NCI-H2196 (cell line): ENCODE data around the gene EFNA1.

ENCODE experiments used
- DNase-seq: peaks from one replicate; lab custom pipeline; 2025; ENCODE audit not compliant: unreplicated experiment; lab: John Stamatoyannopoulos, UW

The EFNA1 gene, protein sequence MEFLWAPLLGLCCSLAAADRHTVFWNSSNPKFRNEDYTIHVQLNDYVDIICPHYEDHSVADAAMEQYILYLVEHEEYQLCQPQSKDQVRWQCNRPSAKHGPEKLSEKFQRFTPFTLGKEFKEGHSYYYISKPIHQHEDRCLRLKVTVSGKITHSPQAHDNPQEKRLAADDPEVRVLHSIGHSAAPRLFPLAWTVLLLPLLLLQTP

DNA sequence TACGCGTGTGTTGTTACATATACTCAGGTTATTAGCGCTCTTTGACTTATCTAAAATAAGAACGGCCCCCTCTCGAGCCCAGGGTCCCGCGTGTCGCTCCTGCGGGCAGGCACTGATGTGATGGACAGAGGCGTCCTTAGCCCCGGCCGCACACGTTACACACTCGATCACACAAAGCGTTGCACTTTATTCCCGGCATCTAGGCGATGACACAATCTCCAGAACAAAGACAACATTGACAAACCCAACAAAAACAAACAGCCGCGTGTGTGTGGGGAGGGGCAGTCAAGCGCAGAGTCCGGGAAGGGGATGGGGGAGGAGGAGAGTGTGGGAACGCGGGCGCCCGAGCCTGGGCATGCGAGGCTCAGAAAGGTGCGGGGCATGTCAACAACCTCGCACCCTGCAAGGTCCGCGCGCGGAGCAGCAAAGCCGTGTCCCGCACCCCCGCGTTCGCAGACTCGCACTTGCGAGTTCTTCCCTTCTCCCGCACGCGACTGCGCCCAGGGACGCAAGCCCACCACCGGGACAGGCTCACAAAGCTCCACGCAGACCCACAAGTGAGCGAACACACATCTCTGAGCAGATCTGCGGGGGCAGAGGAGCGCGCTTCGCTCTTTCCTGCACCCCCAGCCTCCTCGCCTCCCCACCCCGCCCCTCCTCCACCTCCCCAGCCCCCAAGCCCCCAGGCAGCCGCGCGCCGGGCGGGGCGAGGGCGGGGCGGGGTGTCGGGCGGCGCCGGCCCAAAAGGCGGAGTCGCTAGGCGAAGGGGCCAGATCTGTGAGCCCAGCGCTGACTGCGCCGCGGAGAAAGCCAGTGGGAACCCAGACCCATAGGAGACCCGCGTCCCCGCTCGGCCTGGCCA, at the start of gene EFNA1:
TSS of gene EFNA1 (plus strand) at position 772 of the 862 bp plus-strand sequence. CDS start 102 bp downstream, outside the sequence.
- peak; percentile 72 for DNase-seq

DNA sequence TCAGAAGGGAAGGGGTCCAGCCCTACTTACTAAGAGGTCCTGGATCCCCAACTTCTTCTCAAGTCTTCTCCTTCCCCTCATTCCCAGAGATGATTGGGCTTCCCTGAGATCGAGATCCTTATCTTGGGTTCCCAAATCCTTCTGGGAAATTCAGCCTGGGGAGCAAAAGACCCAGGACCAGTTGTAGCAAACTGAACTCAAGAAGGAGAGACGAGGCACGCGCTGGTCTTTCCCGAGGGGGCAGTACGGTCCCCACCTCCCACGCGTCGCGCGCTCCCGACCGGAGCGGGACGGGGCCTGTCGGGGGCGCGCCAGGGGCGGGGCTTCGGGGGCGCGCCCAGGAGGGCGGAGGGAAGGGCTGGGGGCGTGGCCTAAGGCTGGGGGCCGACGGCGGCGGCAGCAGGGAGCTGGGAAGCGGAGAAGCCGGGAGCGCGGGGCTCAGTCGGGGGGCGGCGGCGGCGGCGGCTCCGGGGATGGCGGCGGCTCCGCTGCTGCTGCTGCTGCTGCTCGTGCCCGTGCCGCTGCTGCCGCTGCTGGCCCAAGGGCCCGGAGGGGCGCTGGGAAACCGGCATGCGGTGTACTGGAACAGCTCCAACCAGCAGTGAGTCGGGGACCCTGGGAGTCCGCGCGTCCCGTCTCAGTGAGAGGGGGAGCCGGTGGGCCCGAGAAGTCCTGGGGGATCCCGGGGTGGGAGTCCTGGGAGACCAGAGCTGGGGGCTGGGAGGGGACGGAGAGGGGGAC, 49.0 kb upstream of the EFNA1 start, which contains the start of gene EFNA3:
TSS of gene EFNA3 (plus strand) at position 369 of the 741 bp plus-strand sequence. CDS start at position 474, 105 bp downstream.
- DNase-seq = peak; percentile 77

DNA sequence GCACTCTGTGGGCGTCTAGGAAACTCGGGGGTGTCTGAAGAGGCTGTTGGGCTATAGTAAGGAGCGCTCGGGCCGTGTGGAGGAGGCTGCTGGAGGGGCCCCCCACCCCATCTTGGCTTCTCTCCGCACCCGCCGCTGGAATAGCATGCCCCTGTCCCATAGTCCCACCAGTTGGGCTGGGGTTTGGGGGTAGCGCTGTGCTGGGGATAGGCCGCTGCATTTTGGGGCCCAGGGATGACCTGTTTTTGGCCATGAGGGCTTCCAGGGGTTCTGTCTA, 48.5 kb upstream of the EFNA1 start:
- no peak for DNase-seq

DNA sequence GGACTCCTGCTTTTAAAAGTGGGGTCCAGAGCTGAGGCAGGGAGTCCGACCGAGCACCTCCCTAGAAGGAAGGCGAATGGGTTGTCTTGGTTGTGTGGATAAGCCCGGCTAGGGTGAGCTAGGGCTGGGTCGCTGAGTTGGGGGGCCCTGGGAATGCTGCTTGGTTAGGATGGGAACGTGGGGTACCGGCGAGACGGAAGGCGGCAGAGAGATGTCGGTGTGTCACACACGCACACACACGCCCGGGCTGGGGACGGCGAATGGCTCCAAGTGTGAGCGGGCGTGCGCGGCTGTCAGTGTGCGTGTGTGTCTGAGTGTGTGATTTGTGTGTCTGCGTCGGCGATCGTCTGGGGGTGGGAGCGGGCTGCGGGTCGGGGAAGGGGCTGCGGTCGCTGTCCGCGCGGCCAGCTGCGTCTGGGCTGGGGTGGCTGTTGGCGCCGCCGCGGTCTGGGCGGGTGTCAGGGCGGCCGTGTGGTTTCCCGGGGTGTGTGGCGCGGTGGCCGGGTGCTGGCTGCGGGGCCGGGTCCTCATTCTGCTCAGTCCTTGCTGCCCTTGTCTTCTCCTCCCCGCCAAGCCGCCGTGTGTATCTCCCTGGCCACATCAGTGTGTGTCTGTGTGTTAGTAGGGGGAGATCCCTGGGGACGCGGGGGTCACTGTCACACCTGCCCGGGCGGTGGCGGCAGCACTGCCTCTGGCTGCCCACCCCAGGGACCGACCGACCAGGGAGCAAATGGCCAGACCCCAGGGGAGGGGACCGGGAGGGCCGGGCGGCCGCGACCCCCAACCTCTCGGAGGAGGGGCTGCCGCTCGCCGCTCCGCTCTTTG, 48.0 kb upstream of the EFNA1 start:
- DNase-seq = no peak

DNA sequence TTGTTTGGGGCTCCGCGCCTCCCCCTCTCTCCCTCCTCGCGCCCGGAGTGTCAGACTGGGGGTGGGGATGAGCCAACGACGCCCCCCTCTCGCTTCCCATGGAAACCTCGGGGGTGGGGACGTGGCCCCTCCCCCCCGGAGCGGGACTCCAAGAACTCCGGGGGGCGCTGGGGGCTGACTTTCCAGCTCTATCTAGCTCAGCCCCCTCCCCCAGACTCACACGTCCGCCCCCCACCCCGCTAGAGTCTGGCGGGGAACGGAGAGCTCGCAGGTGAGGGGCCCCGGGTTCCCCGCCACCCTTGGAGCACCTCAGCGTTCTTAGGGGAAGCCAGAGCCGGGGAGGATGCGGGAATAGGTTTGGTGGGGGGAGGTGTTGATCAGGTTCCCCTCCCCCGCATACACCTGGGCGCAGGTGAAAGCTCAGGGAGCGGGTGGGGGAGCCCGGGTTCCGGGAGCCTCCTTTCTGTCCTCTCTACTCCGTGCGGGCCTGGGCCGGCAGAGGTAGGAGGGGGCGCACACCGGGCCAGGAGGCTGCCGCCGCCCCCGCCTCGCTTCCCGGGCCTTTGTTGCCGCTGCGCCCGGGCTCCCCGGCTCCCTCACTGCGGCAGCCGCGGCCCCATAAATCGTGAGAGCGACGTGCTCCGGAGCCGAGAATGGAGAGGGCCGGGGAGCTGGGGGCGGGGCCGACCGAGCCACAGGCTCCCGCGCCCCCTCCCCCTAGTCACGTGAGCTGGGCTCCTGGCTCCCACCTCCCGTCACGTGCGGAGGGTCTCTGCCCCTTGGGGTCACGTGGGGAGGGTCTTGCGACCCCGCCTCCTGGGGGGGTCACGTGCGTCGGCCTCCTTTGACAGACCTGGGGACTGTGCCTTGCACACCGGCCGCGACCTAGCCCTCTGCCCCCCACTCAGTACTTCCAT, 47.1 kb upstream of the EFNA1 start:
- DNase-seq = peak; percentile 91

DNA sequence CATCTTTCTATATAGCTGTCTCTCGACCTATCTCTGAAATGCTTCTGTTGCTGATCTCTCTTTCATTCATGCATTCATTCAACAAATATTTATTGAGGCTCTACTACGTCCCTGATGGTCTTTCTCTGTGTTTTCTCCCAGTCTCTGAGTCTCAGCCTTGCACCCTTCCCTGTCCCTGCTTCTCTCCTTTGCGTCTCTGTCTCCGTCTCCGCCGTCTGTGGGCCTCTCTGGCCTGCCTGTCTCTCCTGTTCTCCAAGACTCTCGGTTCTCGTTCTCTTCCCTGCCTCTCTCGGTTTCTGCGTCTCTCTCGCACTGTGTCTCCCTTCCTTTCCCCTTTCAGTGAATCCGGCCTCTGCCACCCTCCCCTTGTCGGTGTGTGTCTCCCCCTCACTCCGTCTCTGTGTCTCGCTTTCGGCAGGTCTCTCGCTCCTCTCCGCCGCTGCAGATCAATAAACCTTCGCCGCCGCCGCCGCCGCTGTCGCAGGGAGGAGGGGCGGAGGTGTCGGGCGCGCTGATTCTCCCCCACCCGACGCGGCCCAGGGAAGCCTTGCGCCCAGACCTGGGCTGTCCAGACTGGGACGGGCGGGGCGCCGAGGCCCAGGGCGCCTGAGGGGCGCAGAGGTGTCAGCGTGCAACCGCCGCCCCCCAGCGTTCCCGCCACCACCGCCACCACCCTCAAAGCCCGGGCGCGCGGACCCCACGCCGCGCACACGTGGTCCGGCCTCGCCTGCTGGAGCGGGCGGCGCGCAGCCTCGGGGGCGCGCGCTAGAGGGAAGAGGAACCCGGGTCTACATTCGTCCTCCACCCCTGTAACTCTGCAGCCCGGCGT, 46.0 kb upstream of the EFNA1 start:
- DNase-seq = no peak

DNA sequence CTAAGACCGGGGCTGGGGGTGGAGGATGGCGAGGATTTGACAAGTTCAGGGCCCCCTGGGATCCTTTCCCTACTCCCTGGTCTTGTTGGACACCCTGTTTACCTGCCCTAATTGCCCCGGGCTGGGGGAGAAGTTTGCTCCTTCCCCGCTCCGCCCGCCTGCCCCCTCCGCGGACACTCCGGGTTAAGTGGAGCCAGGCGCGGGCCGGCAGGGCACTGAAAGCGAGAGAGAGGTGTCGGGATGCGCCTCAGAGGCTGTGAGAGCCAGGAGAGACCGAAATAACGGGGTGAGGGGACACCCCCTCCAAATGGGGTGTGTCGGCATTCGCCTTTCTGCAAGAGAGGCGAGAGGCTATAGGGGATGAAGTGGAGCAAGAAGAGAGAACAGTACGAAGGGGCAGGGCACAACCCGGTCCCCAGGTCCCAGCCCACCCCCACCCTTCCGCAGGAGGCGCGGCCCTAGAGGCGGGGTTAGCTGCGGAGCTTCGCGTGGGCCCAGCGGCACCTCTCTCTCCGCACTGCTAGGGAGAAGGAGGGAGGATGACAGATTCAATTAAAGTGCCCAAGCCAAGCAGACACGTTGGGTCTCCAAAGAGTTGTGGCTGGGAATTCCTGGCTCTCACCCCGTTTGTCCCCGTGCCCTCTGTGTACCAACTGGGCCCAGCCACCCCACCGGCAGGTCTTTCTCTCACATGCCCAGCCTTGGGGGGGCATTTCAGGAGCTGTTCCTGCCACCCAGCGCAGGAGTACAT, 45.2 kb upstream of the EFNA1 start:
- DNase-seq = no peak

DNA sequence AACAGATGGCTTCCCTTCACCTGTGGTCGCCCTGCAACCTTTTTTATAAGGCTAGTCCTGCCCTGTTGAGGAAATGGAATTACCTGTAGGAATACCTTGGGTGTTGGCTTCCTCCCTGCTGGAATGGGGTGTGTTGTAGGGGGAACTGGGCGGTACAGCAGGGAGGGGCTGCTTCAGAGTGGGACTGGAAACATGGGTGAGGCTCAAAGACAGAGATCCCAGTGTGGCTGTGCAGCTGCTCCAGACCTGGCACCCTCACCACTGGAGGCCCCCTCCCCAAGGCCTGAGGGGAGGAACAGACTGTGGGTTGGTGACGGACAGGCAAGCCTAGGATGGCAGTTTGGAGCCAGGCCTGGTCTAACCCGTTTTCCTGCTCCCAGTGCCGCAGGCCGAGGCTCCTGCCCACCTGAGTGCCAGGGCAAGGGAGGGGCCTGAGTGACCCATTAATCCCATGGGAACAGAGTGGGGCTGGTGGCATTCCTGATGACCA, 44.6 kb upstream of the EFNA1 start:
- DNase-seq = no peak

DNA sequence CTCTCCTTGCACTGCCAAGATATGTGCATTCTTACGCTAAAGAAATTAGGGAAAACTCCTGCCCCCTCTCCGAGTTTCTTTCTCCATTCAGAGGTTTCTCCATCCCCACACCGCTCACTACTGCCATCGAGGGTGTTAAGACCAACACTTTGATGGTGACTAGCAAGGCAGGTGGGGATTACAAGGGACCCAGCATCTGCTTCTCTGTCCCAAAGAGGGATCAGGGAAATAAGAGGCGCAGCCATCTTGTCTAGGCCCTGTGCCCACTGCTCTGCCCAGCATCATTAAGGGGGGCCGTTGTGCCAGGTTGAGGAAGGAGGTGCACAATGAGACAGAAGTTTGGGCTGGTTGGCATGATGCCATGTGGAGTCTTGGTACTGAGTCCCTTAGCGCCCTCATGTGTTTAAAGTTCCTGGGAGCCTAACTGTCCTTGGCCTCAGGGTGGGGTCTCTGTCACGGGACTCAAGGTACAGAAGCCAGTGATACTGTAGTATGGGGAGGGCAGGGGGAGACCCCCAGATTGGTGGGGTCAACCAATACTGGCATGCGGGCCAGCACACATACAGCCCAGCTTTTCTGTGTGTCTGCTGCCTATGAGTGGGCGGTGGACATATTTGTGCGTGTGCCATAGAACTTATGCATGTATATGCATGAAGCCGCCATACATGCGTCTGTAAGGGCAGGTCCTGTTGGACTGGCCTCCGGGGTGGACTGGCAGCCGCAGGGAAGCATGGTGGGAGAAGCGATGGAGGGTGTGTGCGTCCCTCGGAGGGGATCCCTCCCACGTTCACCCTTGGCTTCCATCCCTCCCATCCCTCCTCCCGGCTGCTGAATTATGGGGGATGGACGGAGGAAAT, 43.6 kb upstream of the EFNA1 start:
- DNase-seq = peak; percentile 76

DNA sequence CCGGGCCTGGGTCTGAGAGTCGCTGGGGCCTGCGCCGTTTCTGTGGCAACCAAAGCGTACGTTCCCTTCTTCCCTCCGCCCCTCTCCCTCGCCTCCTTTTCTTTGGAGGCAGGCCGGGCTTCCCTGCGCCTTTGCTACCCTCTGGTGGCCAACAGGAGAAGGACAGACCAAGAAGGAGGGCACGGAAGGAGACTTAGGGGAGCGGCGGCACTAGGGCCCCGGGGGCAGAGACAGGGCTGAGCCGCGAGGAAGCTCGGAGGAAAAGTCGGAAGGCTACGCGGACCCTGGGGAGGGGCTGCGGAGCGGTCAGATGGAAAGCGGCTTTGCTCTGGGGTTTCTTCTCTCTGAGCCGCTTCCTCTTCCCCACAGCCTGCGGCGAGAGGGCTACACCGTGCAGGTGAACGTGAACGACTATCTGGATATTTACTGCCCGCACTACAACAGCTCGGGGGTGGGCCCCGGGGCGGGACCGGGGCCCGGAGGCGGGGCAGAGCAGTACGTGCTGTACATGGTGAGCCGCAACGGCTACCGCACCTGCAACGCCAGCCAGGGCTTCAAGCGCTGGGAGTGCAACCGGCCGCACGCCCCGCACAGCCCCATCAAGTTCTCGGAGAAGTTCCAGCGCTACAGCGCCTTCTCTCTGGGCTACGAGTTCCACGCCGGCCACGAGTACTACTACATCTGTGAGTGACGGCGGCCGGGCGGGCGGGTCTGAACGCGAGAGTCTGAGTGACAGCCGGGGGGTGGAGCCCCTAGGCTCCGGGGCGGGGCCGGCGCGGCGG, 42.8 kb upstream of the EFNA1 start:
- peak; percentile 90 for DNase-seq

DNA sequence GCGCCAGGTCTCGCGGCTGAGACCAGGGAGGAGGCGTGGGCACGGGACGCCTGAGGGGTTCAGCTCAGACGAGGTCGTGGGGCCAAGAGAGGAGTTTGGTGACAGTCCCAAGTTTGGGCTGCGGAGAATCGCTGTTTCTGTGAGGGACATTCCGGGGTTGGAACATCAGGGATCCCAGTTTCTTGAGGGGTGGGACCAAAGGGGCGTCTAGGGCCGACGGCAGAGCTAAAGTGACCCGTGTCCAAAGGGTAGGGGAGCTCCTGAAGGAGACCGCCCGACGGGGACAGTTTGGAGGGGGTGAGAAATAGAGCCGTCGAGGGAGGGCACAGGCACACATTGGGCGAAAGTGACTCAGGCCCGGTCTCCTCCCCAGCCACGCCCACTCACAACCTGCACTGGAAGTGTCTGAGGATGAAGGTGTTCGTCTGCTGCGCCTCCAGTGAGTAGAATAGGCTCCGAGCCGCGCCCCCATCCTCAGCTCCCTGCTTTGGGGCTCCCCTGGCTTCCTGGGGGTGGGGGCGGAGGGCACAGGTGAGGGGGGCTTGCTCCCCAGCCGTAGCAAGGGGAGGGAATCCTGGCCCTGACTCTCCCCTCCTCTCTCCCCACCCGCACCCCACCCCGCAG, 42.1 kb upstream of the EFNA1 start:
- DNase-seq = peak; percentile 21

DNA sequence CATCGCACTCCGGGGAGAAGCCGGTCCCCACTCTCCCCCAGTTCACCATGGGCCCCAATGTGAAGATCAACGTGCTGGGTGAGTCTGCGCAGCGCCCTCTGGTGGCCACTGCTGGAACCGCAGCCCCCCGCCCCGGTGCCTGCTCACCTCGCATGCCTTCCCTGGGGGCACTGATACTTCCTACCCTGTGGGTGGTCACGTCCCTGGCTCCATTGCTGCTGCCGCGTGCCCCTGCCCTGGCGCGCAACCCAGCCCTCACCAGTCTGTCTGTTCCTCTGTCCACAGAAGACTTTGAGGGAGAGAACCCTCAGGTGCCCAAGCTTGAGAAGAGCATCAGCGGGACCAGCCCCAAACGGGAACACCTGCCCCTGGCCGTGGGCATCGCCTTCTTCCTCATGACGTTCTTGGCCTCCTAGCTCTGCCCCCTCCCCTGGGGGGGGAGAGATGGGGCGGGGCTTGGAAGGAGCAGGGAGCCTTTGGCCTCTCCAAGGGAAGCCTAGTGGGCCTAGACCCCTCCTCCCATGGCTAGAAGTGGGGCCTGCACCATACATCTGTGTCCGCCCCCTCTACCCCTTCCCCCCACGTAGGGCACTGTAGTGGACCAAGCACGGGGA, 41.4 kb upstream of the EFNA1 start:
- peak; percentile 59 for DNase-seq

DNA sequence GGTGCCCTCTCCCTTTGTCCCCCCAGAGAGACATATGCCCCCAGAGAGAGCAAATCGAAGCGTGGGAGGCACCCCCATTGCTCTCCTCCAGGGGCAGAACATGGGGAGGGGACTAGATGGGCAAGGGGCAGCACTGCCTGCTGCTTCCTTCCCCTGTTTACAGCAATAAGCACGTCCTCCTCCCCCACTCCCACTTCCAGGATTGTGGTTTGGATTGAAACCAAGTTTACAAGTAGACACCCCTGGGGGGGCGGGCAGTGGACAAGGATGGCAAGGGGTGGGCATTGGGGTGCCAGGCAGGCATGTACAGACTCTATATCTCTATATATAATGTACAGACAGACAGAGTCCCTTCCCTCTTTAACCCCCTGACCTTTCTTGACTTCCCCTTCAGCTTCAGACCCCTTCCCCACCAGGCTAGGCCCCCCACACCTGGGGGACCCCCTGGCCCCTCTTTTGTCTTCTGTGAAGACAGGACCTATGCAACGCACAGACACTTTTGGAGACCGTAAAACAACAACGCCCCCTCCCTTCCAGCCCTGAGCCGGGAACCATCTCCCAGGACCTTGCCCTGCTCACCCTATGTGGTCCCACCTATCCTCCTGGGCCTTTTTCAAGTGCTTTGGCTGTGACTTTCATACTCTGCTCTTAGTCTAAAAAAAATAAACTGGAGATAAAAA, 40.7 kb upstream of the EFNA1 start:
- no peak for DNase-seq

DNA sequence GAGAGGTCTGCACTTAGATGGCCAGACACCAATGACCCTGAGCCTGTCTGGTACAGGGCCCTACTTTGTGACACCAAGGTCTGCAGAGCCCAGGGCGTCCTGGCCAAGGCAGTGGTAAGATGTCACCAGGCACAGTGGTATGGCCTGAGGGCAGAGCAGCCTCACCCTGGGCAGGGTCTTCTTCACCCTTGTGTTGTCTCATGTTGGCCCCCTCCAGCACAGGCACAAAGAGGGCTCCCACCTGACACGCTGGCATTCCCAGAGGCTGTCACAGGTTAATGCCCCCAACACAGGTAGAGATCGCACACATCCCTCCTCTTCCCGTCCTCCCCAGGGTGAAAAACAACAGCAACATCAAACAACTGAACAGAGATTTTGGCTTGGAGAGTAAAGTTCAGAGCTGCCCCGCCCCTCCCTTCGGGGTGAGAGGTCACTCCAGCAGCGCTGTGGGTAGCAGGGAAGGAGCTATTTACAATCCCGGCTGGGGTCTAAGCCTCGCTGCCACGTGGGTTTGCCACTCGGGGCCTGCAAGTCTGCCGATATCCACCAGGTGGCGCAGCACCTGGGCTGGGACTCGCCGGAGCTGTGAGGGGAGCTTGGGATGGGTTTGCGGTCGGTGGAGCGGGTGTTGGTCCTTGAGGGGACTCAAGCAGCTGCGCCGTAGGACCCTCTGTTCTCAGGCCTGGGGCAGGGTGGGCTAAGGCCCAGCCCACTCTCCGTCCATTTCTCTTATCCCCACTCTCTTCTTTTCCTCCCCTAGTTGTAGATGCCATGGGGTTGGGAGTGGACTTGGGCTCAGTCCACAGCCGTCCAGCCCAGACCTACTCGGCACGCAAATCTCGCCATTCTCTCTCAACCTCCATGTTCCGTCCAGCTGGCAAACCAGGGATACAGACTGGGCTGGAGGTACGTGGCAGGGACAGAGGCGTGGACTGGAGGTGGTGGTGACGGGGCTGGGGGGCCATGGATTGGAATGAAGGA, 36.3 kb upstream of the EFNA1 start:
- DNase-seq = peak; percentile 84
